Natural killer cell treated with Interleukin-12 subunit alpha and Interleukin-12 subunit beta and Interleukin-15 and Interleukin-18, amount 100 ng/mL, for 72 hours (primary cell): Measurements from ENCODE around the gene ARFGAP1. TPM values are rescaled to one million over a fixed set of nuclear protein-coding genes. Genes with fewer than 3 reads are reported as not detected.
"Not testable (repeated sequence)": the region's sequence is repeated elsewhere in the genome, so short reads cannot be mapped to it uniquely, and the experiment has no call there.

ENCODE experiments used
- ATAC-seq, 2 donors: fragments of 150-1000 bp; cut with Tn5 transposase in 1 of 2; sonication (Bioruptor Pico), chemical (Tn5 transposase) in 1 of 2; 2 replicates each; pipeline ENCODE4 v1.10.0; 2021
- DNase-seq: peaks from one replicate; pipeline ENCODE4 v3.0.0; 2022; ENCODE audit warnings: low spot score
- H3K27ac Mint-ChIP-seq, 2 donors: 1 replicate in 1 of 2; 2 replicates in 1 of 2; pipeline ENCODE4 v1.8.0; 2022; ENCODE audit warnings: mixed read lengths in 2 of 2, mild to moderate bottlenecking in 1 of 2, moderate library complexity in 1 of 2
- H3K27me3 Mint-ChIP-seq, 2 donors: 1 replicate in 1 of 2; 2 replicates in 1 of 2; pipeline ENCODE4 v1.8.0; 2022; ENCODE audit warnings: mixed read lengths in 2 of 2
- H3K36me3 Mint-ChIP-seq: one replicate; pipeline ENCODE4 v1.8.0; 2022; ENCODE audit warnings: mixed read lengths
- H3K4me1 Mint-ChIP-seq, 2 donors: 1 replicate in 1 of 2; 2 replicates in 1 of 2; pipeline ENCODE4 v1.8.0; 2022; ENCODE audit warnings: low read depth in 2 of 2, mixed read lengths in 2 of 2, mild to moderate bottlenecking in 1 of 2
- H3K4me3 Mint-ChIP-seq: one replicate; pipeline ENCODE4 v1.8.0; 2022; ENCODE audit warnings: mixed read lengths
- H3K9me3 Mint-ChIP-seq: 2 replicates; pipeline ENCODE4 v1.8.0; 2022; ENCODE audit warnings: mixed read lengths
- total RNA-seq, 2 donors: library from RNA; stranded (reverse); gene quantifications; one replicate each; pipeline ENCODE4 v1.2.3, GENCODE V29; 2022

ARFGAP1 gene
- total RNA-seq, 2 donors from 2014 or later: 87.2 to 144 TPM

DNA sequence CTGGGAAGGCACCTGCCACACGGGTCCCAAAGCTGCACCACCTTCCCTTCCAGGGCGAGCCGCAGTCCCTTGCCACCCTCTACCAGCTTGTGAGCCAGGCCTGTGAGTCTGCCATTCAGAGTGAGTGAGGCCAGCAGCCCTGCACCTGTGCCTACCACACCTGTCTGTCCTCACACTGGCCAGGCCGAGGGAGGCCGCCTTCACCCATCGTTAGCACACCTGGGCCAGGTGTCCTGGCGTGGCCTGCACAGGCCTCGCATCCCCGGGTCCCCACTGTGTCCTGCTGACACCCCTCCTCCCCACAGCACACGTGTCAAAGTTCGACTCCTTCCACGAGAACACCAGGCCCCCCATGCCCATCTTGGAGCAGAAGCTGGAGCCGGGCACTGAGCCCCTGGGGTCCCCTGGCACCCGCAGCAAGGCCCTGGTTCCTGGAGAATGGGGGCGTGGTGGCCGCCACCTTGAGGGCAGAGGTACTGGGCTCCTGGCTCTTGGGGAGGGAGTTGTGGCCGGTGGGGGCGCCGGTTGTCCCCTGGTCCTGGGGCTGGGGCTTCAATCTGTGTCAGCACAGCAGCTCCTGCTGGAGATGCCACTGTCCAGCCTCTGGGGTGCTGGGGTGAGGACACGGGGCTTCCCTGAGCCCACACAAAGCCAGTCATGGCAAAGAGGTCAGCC is 55.5 kb downstream of the ARFGAP1 start:
- DNase-seq: no peak
- Mint-ChIP-seq H3K4me1 (peaks cover 0 to 4% of the 10 kb centered on the region in 2 donors), H3K27ac (no peak overlapping the region)

GRCh38 chr20:63328718-63329275 is 56.2 kb downstream of the ARFGAP1 start:
- Mint-ChIP-seq H3K27me3 (peaks cover 5 to 6% of the 10 kb centered on the region in 2 donors), H3K27ac (no peak overlapping the region), H3K9me3 (peaks cover 7% of the 10 kb centered on the region), H3K4me3 (no peak overlapping the region), H3K4me1 (peaks cover 0 to 4% of the 10 kb centered on the region in 2 donors), H3K36me3 (peaks cover 7% of the 10 kb centered on the region)
- no peak for ATAC-seq
- DNase-seq: no peak

More for the DNA sequence above, 55.5 kb downstream of the ARFGAP1 start:
- H3K4me3 Mint-ChIP-seq: no peak overlapping the region
- H3K36me3 Mint-ChIP-seq: peaks cover 7% of the 10 kb centered on the region
- peaks cover 7% of the 10 kb centered on the region for H3K9me3 Mint-ChIP-seq
- H3K27me3 Mint-ChIP-seq: peaks cover 10 to 11% of the 10 kb centered on the region in 2 donors
- ATAC-seq: peak; percentile 3

GRCh38 chr20:63329331-63330083 is 56.9 kb downstream of the ARFGAP1 start:
- Mint-ChIP-seq H3K9me3 (peaks cover 7% of the 10 kb centered on the region), H3K27ac (no peak overlapping the region), H3K4me1 (peaks cover 0 to 4% of the 10 kb centered on the region in 2 donors), H3K27me3 (peaks cover 0 to 2% of the 10 kb centered on the region in 2 donors), H3K4me3 (no peak overlapping the region), H3K36me3 (peaks cover 7% of the 10 kb centered on the region)
- ATAC-seq (no peak), DNase-seq (no peak)

DNA sequence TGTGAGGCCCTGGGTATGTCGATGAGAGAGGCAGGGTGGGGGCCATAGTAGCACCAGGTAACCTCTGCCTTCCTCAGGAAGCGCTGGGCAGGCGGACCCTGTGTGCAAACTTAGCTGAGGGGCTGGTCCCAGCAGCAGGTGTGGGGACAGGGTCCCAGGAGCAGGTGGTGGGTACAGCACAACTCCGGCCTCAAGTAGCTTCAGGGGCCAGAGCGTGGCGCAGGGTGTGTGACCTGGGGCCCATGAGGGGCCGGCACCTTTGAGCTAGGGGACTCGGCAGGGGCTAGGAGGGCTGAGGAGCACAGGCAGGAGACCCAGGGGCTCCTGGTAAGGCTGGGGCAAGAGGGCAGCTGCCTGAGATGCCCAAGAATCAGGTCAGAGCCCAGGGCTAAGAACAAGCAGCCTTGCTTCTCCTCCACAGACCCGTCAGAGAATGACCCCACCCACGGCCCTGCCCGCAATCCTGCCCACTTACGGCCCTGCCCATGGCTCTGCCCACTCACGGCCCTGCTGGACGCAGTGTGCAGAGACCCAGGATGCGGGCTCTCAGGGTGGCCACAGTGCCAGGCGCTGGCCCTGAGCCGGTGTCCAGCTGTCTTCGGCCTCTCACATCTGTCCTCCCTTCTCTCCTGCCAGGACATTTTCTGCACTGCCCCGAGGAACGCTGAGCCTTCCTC is 57.6 kb downstream of the ARFGAP1 start:
- H3K36me3 Mint-ChIP-seq: peaks cover 7% of the 10 kb centered on the region
- peaks cover 7% of the 10 kb centered on the region for H3K9me3 Mint-ChIP-seq
- no peak overlapping the region for H3K27ac Mint-ChIP-seq
- no peak for DNase-seq
- no peak overlapping the region for H3K4me3 Mint-ChIP-seq
- no peak for ATAC-seq
- peaks cover 0 to 4% of the 10 kb centered on the region in 2 donors for H3K4me1 Mint-ChIP-seq
- H3K27me3 Mint-ChIP-seq: peaks cover 0 to 2% of the 10 kb centered on the region in 2 donors

GRCh38 chr20:63330940-63331339 is 58.3 kb downstream of the ARFGAP1 start:
- Mint-ChIP-seq H3K9me3 (peaks cover 7% of the 10 kb centered on the region), H3K36me3 (peaks cover 7% of the 10 kb centered on the region), H3K27me3 (peaks cover 7 to 8% of the 10 kb centered on the region in 2 donors), H3K4me3 (no peak overlapping the region), H3K4me1 (peaks cover 0 to 4% of the 10 kb centered on the region in 2 donors), H3K27ac (no peak overlapping the region)
- DNase-seq: no peak
- ATAC-seq: no peak

DNA sequence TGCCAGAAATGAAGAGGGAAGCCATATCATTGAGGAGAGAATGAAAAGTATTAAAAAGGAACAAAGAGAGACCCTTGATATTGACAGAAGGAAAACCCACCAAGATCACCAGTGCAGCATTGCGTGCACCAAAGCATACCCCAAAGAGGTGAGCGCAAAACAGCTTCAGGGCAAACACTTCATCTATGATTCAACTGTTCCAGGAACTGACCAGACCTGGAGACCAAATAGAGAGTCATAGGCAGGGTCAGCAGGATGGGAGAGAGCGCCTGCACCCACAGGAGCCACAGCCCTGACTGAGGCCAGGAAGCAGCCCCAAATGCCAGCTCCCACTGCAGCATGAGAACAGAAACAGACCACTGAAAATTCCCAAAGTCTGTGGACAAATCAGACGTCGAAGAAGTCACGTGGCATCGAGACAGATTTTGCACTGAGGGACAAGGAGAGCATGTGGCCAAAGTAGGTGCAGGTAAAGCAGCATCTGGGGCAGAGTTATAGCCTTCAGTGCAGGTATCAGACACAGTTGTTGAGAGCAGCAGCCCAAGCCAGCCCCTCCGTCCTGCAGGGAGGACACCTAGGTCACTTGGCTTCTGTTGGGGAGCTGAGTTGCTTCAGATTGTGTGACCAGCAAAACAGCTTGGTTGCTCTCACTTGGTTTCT is 59.3 kb downstream of the ARFGAP1 start:
- no peak overlapping the region for H3K4me3 Mint-ChIP-seq
- no peak for DNase-seq
- peaks cover 12 to 13% of the 10 kb centered on the region in 2 donors for H3K27me3 Mint-ChIP-seq
- H3K27ac Mint-ChIP-seq: no peak overlapping the region
- peaks cover 7% of the 10 kb centered on the region for H3K9me3 Mint-ChIP-seq
- H3K36me3 Mint-ChIP-seq: peaks cover 7% of the 10 kb centered on the region
- no peak for ATAC-seq
- H3K4me1 Mint-ChIP-seq: peaks cover 0 to 4% of the 10 kb centered on the region in 2 donors

DNA sequence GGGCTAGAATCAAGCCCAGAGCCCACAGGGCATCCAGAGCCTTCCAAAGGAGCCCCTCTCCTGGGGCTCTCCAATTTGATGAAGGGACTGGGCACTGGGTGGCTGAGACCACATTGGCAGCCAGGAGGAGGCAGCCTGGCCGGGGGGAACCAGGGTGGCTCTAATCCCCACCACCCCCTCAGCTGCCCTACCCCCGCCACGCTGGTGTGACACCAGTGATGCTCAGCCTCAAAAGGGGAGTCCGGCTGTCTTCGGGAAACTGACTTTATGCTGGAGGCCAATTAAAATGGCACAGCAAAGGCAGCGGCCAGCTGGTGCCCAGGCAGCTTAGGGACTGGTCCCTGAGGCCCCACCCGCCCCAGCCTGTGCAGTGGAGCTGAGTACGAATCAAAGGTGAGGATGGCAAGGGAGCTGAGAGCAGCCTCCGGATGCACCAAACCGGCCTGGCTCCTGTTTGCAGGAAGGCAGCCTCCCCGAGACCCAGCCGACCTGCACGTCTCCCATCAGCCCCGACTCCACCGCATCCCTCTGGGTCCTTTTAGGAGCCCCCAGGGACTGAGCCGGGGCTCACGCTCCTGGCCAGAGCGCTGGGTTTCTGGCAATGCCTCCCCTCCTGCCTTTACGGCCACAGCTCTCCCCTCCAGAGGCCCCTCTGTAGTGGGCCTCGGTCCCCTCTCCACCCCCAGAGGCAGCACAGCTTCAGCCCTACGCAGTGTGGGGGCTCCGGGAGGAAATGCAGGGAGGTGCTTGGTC is 60.1 kb downstream of the ARFGAP1 start:
- ATAC-seq: no peak
- H3K4me1 Mint-ChIP-seq: no peaks in the 10 kb centered on the region

DNA sequence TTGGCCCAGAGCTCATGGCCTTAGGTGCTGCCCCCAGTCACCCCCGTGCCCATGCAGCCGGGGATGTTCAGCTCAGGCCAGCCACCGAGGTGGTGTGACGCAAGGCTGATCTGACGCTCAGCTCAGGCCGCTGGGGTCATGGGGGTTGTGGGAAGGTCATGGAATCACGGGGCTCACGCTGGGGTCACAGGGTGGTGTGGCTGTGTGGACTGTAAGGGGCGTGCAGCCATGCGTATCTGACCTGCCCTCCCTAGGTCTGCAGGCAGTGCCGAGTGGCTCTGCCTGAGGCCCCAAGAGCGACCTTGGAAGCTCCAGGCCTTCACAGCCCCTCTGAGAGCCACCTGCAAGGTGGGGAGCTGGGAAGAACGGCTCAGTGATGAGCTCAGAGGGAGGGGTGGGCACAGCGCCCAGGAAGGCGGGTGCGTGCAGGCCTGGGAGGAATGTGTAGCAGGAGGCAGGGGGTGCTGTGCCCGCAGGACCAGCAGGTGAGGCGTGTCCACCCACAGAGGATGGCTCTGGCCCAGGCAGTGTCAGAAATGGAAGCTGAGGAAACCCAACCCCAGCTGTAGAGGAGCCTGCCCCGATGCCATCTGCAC is 60.7 kb downstream of the ARFGAP1 start:
- ATAC-seq (no peak), DNase-seq (no peak)
- Mint-ChIP-seq H3K36me3 (peaks cover 7% of the 10 kb centered on the region), H3K4me1 (no peaks in the 10 kb centered on the region), H3K27me3 (peaks cover 18 to 25% of the 10 kb centered on the region in 2 donors), H3K4me3 (no peak overlapping the region), H3K9me3 (peaks cover 7% of the 10 kb centered on the region), H3K27ac (no peak overlapping the region)

More for the DNA sequence above, 60.1 kb downstream of the ARFGAP1 start:
- no peak overlapping the region for H3K27ac Mint-ChIP-seq
- no peak overlapping the region for H3K4me3 Mint-ChIP-seq
- H3K9me3 Mint-ChIP-seq: peaks cover 7% of the 10 kb centered on the region
- H3K36me3 Mint-ChIP-seq: peaks cover 7% of the 10 kb centered on the region
- DNase-seq: no peak
- peaks cover 14 to 19% of the 10 kb centered on the region in 2 donors for H3K27me3 Mint-ChIP-seq

DNA sequence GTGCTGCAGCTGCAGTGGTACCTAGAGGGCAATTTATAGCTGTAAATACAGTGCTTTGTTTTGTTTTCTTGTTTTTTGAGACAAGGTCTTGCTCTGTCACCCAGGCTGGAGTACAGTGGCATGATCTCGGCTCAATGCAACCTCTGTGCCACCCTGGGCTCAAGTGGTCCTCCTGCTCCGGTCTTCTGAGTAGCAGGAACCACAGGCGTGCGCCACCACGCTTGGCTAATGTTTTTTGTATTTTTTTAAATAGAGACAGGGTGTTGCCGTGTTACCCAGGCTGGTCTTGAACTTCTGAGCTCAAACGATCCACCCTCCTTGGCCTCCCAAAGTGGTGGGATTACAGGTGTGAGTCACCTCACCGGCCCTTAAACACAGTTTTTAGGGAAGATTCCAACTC is 61.7 kb downstream of the ARFGAP1 start:
- no peak overlapping the region for H3K27ac Mint-ChIP-seq
- H3K4me3 Mint-ChIP-seq: no peak overlapping the region
- peaks cover 12% of the 10 kb centered on the region for H3K9me3 Mint-ChIP-seq
- no peaks in the 10 kb centered on the region for H3K4me1 Mint-ChIP-seq
- DNase-seq (no peak), ATAC-seq (no peak)
- peaks cover 19 to 30% of the 10 kb centered on the region in 2 donors for H3K27me3 Mint-ChIP-seq
- peaks cover 7% of the 10 kb centered on the region for H3K36me3 Mint-ChIP-seq

DNA sequence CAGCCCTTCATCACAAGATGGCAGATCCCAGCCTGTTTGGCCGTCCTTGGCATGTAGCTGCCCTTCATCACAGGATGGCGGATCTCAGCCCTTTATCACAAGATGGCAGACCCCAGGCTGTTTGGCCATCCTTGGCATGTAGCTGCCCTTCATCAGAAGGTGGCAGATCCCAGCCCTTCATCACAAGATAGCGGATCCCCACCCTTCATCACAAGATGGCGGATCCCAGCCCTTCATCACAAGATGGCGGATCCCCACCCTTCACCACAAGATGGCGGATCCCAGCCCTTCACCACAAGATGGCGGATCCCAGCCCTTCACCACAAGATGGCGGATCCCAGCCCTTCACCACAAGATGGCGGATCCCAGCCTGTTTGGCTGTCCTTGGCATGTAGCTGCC is 62.4 kb downstream of the ARFGAP1 start:
- H3K4me3 Mint-ChIP-seq, H3K27ac Mint-ChIP-seq, H3K4me1 Mint-ChIP-seq, ATAC-seq, H3K36me3 Mint-ChIP-seq, DNase-seq: not testable (repeated sequence)
- Mint-ChIP-seq H3K27me3 (peaks cover 19 to 35% of the 10 kb centered on the region in 2 donors), H3K9me3 (peaks cover 18% of the 10 kb centered on the region)

GRCh38 chr20:63335711-63336110 is 63.1 kb downstream of the ARFGAP1 start:
- Mint-ChIP-seq H3K4me3 (no peak overlapping the region), H3K36me3 (peaks cover 7% of the 10 kb centered on the region), H3K27ac (no peak overlapping the region), H3K4me1 (no peaks in the 10 kb centered on the region), H3K27me3 (peaks cover 19 to 35% of the 10 kb centered on the region in 2 donors), H3K9me3 (peaks cover 21% of the 10 kb centered on the region)
- no peak for ATAC-seq
- DNase-seq: no peak

GRCh38 chr20:63336232-63336752 is 63.7 kb downstream of the ARFGAP1 start:
- peaks cover 7% of the 10 kb centered on the region for H3K36me3 Mint-ChIP-seq
- peaks cover 21% of the 10 kb centered on the region for H3K9me3 Mint-ChIP-seq
- H3K27ac Mint-ChIP-seq: no peak overlapping the region
- ATAC-seq: no peak
- no peak overlapping the region for H3K4me3 Mint-ChIP-seq
- H3K4me1 Mint-ChIP-seq: no peaks in the 10 kb centered on the region
- peaks cover 20 to 41% of the 10 kb centered on the region in 2 donors for H3K27me3 Mint-ChIP-seq
- DNase-seq: no peak
